ENCODE results near the gene TRIM5.

The TRIM5 gene

GRCh38 chr11:5622802-5623201 lies 62.1 kb downstream of the TRIM5 start:
- DNase-seq = no peak

GRCh38 chr11:5621580-5621979 lies 63.3 kb downstream of the TRIM5 start:
- no peak for DNase-seq

GRCh38 chr11:5620651-5621521 lies 64.0 kb downstream of the TRIM5 start:
- DNase-seq = no peak

- no peak for DNase-seq
These were observed 66.1 kb downstream of the TRIM5 start for GRCh38 chr11:5618807-5619206.

All from activated naive CD4-positive, alpha-beta T cell treated with Interleukin-2 at 50 U/mL for 16 hours (primary cell).